Effector memory CD4-positive, alpha-beta T cell (primary cell): ENCODE results near the gene AGMO.

ENCODE experiments used
- DNase-seq, 3 donors: peaks; one replicate each; pipeline ENCODE4 v3.0.0-alpha.2; 2020
- H3K27ac ChIP-seq: 2 replicates; pipeline ENCODE4 v1.7.0; 2013; ENCODE audit warnings: mild to moderate bottlenecking, low read length, moderate library complexity; ENCODE audit not compliant: insufficient read depth, poor library complexity, severe bottlenecking
- H3K27me3 ChIP-seq: replicated peaks from 2 replicates; pipeline ENCODE4 v1.7.0; 2013; ENCODE audit warnings: mild to moderate bottlenecking, low read length; ENCODE audit not compliant: insufficient read depth, control insufficient read depth, poor library complexity, severe bottlenecking
- H3K36me3 ChIP-seq: 2 replicates; pipeline ENCODE4 v1.7.0; 2013; ENCODE audit warnings: mild to moderate bottlenecking, low read length, moderate library complexity; ENCODE audit not compliant: control insufficient read depth, insufficient read depth
- H3K4me1 ChIP-seq: 2 replicates; pipeline ENCODE4 v1.7.0; 2013; ENCODE audit warnings: low read length, mild to moderate bottlenecking; ENCODE audit not compliant: control insufficient read depth, insufficient read depth, poor library complexity, severe bottlenecking
- H3K4me3 ChIP-seq: 2 replicates; pipeline ENCODE4 v1.7.0; 2013; ENCODE audit warnings: low read length, low read depth, mild to moderate bottlenecking; ENCODE audit not compliant: insufficient read depth, poor library complexity, severe bottlenecking
- H3K9me3 ChIP-seq: 2 replicates; pipeline ENCODE4 v1.7.0; 2013; ENCODE audit warnings: mild to moderate bottlenecking, low read length, moderate library complexity; ENCODE audit not compliant: control insufficient read depth

AGMO gene

GRCh38 chr7:15168489-15168888 lies 393.3 kb downstream of the AGMO start:
- H3K27me3 ChIP-seq: no peaks in the 10 kb centered on the region
- DNase-seq: no peak
- no peaks in the 10 kb centered on the region for H3K36me3 ChIP-seq
- no peak overlapping the region for H3K4me3 ChIP-seq
- no peaks in the 10 kb centered on the region for H3K4me1 ChIP-seq
- no peak overlapping the region for H3K27ac ChIP-seq
- no peaks in the 10 kb centered on the region for H3K9me3 ChIP-seq

GRCh38 chr7:15167912-15168311 lies 393.9 kb downstream of the AGMO start:
- no peaks in the 10 kb centered on the region for H3K27me3 ChIP-seq

GRCh38 chr7:15166620-15167019 lies 395.2 kb downstream of the AGMO start:
- no peaks in the 10 kb centered on the region for H3K36me3 ChIP-seq
- no peaks in the 10 kb centered on the region for H3K4me1 ChIP-seq
- no peaks in the 10 kb centered on the region for H3K27me3 ChIP-seq
- H3K4me3 ChIP-seq: no peak overlapping the region
- no peaks in the 10 kb centered on the region for H3K9me3 ChIP-seq
- H3K27ac ChIP-seq: no peak overlapping the region
- DNase-seq: no peak

More at GRCh38 chr7:15167912-15168311, 393.9 kb downstream of the AGMO start:
- DNase-seq: no peak
- Histone ChIP-seq H3K27ac (no peak overlapping the region), H3K4me1 (no peaks in the 10 kb centered on the region), H3K4me3 (no peak overlapping the region), H3K9me3 (no peaks in the 10 kb centered on the region), H3K36me3 (no peaks in the 10 kb centered on the region)

GRCh38 chr7:15159261-15159660 lies 402.6 kb downstream of the AGMO start:
- Histone ChIP-seq H3K4me1 (no peaks in the 10 kb centered on the region), H3K27me3 (no peaks in the 10 kb centered on the region), H3K4me3 (no peak overlapping the region), H3K9me3 (no peaks in the 10 kb centered on the region), H3K27ac (no peak overlapping the region), H3K36me3 (no peaks in the 10 kb centered on the region)
- no peak for DNase-seq

- Histone ChIP-seq H3K36me3 (no peaks in the 10 kb centered on the region), H3K9me3 (no peaks in the 10 kb centered on the region), H3K4me1 (no peaks in the 10 kb centered on the region), H3K27me3 (no peaks in the 10 kb centered on the region), H3K4me3 (no peak overlapping the region), H3K27ac (no peak overlapping the region)
- DNase-seq: no peak
Observed at GRCh38 chr7:15158141-15158810, 403.5 kb downstream of the AGMO start.
